HG02970 (cell line): ENCODE measurements around the gene WWP2.

Experiments
- ATAC-seq: cut with Tn5 transposase; IDR thresholded peaks from one replicate; pipeline ENCODE4 v1.9.1; 2021; ENCODE audit warnings: mild to moderate bottlenecking, moderate library complexity, moderate number of reproducible peaks; ENCODE audit not compliant: unreplicated experiment, low FRiP score

WWP2 gene

DNA sequence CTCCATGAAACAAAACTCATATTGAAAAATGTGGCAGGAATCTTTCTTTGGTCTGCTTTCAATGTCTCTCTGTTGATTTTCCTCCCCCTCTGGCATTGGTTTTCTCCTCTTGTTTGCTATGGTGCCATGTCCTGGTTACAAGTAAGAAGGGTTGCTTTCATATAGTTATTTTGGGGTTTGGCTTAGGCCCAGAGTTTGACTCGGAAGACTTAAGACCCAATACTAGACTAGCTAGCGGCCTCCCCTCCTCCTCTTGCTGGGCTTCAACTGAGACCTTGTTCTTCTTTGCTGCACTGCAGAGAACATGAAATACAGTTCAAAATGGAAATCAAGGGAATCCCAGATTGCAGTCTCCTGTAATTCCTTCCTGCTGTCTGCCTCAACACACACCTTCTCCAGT lies 159.0 kb downstream of the WWP2 start:
- no peak for ATAC-seq

GRCh38 chr16:69922200-69922599 lies 160.1 kb downstream of the WWP2 start:
- no peak for ATAC-seq

GRCh38 chr16:69924041-69924775 lies 162.1 kb downstream of the WWP2 start:
- ATAC-seq: no peak

DNA sequence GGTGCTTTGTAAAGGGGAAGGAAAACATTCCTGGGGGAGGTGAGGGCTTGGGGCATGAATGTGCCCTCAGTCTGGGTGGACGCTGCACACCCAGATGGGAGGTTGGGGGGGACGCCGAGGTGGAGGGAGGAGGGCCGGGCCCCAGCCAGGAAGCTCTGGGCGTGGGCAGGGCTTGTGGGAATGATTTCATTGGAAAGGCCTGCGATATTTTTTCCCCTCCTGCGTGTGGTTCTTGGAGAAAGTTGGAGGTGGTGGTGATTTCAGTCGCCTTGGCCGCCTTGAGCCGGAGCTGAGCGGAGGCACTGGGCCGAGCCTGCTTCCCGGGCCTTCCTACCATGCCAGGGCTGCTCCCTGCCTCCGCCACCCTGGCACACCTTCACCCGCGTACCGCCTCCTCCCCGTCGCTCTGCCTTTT lies 162.7 kb downstream of the WWP2 start:
- ATAC-seq: no peak

DNA sequence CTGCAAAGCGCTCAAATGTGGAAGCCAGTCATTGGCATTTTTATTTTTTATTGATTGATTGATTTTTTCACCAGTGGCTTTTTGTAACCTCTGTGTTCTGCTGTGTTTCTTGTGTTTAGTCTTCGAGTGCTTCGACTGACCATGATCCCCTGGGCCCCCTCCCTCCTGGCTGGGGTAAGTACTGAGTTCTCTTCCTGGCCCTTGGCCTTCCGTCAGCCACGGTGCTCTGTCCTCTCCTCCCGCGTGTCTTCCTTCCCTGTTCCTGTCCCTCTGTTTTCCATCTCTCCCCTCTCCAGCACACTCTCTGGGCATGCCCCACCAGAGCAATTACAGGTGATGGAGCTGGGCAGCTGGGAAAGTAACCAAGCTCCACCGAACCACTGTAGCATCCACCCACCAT lies 163.2 kb downstream of the WWP2 start:
- no peak for ATAC-seq

DNA sequence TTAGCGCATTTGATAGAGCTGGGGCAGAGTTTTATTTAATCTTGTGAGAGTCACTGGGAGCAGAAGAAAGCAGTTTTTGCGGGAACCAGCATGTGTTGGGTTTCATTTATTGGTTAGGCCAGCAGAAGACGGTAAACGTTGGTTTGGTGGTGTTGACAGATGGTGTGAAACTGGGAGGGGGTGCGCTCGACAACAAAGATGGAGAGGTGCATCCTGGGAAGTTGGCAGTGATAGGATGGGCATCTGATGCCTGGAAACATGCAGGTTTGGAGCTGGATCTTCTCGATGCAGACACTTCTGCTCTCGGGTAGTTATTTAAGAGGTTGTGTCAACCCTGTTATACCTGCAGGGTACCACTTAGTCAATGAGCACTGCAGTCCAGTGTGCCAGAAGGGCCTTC lies 164.1 kb downstream of the WWP2 start:
- no peak for ATAC-seq

GRCh38 chr16:69927056-69927757 lies 165.1 kb downstream of the WWP2 start:
- no peak for ATAC-seq

GRCh38 chr16:69928856-69929400 lies 166.8 kb downstream of the WWP2 start:
- no peak for ATAC-seq

DNA sequence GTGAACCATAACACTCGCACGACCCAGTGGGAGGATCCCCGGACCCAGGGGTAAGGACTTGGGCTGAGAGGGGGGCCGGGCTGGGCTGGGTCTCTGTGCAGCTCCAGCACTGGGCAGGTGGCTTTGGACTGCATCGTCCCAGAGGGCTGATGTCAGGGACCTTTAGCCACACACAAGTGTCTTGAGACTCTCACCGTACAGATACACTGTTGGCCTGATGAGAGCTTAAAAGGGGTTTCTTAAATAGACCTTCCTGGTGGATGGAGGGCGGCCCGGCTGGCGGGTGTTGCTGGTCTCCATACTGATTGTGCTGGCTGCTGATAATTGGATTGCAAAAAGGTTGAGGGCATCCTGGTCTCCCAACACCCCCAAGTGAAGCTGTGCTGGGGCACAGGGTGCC lies 167.3 kb downstream of the WWP2 start:
- no peak for ATAC-seq

- no peak for ATAC-seq
Measured at GRCh38 chr16:69930117-69930776, 168.1 kb downstream of the WWP2 start.

- no peak for ATAC-seq
Measured at GRCh38 chr16:69931631-69932030, 169.5 kb downstream of the WWP2 start.

- no peak for ATAC-seq
Measured at GRCh38 chr16:69932228-69932627, 170.1 kb downstream of the WWP2 start.

- ATAC-seq: no peak
Measured at GRCh38 chr16:69932691-69933392, 170.7 kb downstream of the WWP2 start.

DNA sequence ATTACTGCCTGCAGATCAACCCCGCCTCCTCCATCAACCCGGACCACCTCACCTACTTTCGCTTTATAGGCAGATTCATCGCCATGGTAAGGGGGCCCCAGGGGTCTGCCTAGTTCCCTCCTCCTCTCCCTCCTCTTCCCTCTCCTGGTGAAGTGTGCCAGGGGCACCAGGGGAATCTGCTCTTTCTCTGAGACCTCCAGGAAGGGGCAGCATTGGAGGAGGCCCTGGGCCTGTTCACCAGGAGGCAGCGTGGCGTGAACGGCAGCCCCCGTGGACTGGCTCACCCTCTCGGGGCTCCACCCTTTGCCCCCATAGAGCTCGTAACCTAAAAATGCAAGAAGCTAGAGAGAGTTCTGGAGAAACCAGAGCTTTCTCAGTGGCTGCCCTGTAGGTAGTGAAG lies 171.9 kb downstream of the WWP2 start:
- ATAC-seq: no peak

GRCh38 chr16:69934751-69935150 lies 172.6 kb downstream of the WWP2 start:
- no peak for ATAC-seq

- ATAC-seq: no peak
Measured at GRCh38 chr16:69935278-69935711, 173.2 kb downstream of the WWP2 start.

DNA sequence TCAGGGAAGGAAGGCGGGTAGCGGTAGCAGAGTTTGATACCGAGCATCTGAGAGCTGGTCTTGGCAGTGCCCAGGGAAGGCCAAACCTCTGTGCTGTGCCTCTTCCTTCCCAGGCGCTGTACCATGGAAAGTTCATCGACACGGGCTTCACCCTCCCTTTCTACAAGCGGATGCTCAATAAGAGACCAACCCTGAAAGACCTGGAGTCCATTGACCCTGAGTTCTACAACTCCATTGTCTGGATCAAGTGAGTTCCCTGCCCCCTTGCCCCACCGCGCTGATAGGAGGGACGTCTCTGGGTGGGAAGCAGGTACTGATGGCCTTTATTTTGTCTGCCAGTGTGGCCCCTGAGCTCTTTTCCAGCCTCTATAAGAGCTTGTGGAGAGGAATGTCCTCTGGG lies 173.6 kb downstream of the WWP2 start:
- ATAC-seq: no peak

DNA sequence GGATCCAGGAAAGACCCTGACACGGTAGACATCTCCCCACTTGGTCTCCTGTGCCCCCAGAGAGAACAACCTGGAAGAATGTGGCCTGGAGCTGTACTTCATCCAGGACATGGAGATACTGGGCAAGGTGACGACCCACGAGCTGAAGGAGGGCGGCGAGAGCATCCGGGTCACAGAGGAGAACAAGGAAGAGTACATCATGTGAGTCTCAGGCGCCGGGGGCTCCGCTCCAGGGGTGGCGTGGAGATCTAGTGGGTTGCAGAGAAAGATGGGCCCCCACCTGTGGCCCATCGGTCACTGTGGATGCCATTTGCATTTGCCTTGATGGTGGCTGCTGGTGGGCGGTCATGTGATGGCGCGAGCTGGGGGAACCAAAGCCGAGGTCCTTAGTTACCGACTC lies 174.1 kb downstream of the WWP2 start:
- ATAC-seq: no peak

GRCh38 chr16:69936751-69937211 lies 174.6 kb downstream of the WWP2 start:
- no peak for ATAC-seq

GRCh38 chr16:69937465-69937951 lies 175.4 kb downstream of the WWP2 start:
- ATAC-seq: no peak
